Neural cell (in vitro differentiated cells): ENCODE measurements around the gene C2CD2. TPM values are rescaled to one million over a fixed set of nuclear protein-coding genes. Genes with fewer than 3 reads are reported as not detected.

ENCODE experiments used
- H2AFZ ChIP-seq: fragments of 200-600, 300-800 bp; sonication (generic), shearing (Covaris generic); 2 replicates; pipeline ENCODE4 v1.6.0; 2014; ENCODE audit warnings: low read depth, mild to moderate bottlenecking, antibody characterized with exemption, low read length, moderate library complexity
- H3F3A ChIP-seq: fragments of 200-600 bp; shearing (Covaris generic); 2 replicates; pipeline ENCODE4 v1.6.1; 2016; ENCODE audit warnings: mild to moderate bottlenecking, moderate library complexity, mixed read lengths, antibody characterized with exemption, low read length; ENCODE audit not compliant: insufficient read depth, poor library complexity, severe bottlenecking
- H3K27ac ChIP-seq: fragments of 200-600, 300-800 bp; sonication (generic), shearing (Covaris generic); 2 replicates; pipeline ENCODE4 v1.5.1; 2014; ENCODE audit warnings: mild to moderate bottlenecking, low read length, moderate library complexity
- H3K27me3 ChIP-seq: fragments of 300-800, 200-600 bp; sonication (generic), shearing (Covaris generic); 2 replicates; pipeline ENCODE4 v1.6.0; 2014; ENCODE audit warnings: mild to moderate bottlenecking, low read depth, low read length, moderate library complexity; ENCODE audit not compliant: insufficient read depth
- H3K36me3 ChIP-seq: fragments of 300-800, 200-600 bp; sonication (generic), shearing (Covaris generic); 2 replicates; pipeline ENCODE4 v1.5.1; 2014; ENCODE audit warnings: mild to moderate bottlenecking, antibody characterized with exemption, low read length, moderate library complexity; ENCODE audit not compliant: insufficient read depth
- H3K4me2 ChIP-seq: fragments of 300-800, 200-600 bp; sonication (generic), shearing (Covaris generic); 2 replicates; pipeline ENCODE4 v1.6.0; 2014; ENCODE audit warnings: mild to moderate bottlenecking, low read length
- H3K4me3 ChIP-seq: fragments of 300-800, 200-600 bp; sonication (generic), shearing (Covaris generic); 2 replicates; pipeline ENCODE4 v1.5.1; 2014; ENCODE audit warnings: mild to moderate bottlenecking, low read length, moderate library complexity
- H3K79me2 ChIP-seq: fragments of 200-600 bp; shearing (Covaris generic); replicated peaks from 2 replicates; pipeline ENCODE4 v1.6.0; 2014; ENCODE audit warnings: mild to moderate bottlenecking, low read length, moderate library complexity; ENCODE audit not compliant: insufficient read depth
- H3K9ac ChIP-seq: fragments of 300-800, 200-600 bp; sonication (generic), shearing (Covaris generic); 2 replicates; pipeline ENCODE4 v1.6.1; 2016; ENCODE audit warnings: mild to moderate bottlenecking, low read length, mixed read lengths
- H3K9me2 ChIP-seq: fragments of 200-600 bp; shearing (Covaris generic); 2 replicates; pipeline ENCODE4 v1.6.1; 2016; ENCODE audit warnings: mild to moderate bottlenecking, low read length, mixed read lengths; ENCODE audit not compliant: insufficient read depth
- H3K9me3 ChIP-seq: fragments of 200-600, 300-800 bp; sonication (generic), shearing (Covaris generic); 2 replicates; pipeline ENCODE4 v1.6.1; 2016; ENCODE audit warnings: mild to moderate bottlenecking, mixed run types, low read length, moderate library complexity, mixed read lengths
- H4K20me1 ChIP-seq: fragments of 200-600 bp; shearing (Covaris generic); 2 replicates; pipeline ENCODE4 v1.6.1; 2016; ENCODE audit warnings: mild to moderate bottlenecking, mixed run types; ENCODE audit not compliant: insufficient read depth
- EP300 ChIP-seq: fragments of 450-650 bp; conservative IDR thresholded peaks from 2 replicates; pipeline ENCODE4 v1.6.1; 2014; ENCODE audit warnings: antibody characterized with exemption, mild to moderate bottlenecking, moderate library complexity; ENCODE audit not compliant: poor library complexity, severe bottlenecking
- EZH2 ChIP-seq: fragments of 200-600, 300-800 bp; shearing (Covaris generic), sonication (generic); IDR thresholded peaks from 2 replicates; pipeline ENCODE4 v1.6.1; 2014; ENCODE audit warnings: antibody characterized with exemption, low read length, borderline replicate concordance, mild to moderate bottlenecking; ENCODE audit not compliant: insufficient read depth, poor library complexity, severe bottlenecking
- MXI1 ChIP-seq: fragments of 450-650 bp; conservative IDR thresholded peaks from 2 replicates; pipeline ENCODE4 v1.6.1; 2014; ENCODE audit warnings: antibody characterized with exemption, mild to moderate bottlenecking; ENCODE audit not compliant: poor library complexity, severe bottlenecking
- POLR2AphosphoS5 ChIP-seq: IDR thresholded peaks from 2 replicates; pipeline ENCODE4 v1.6.1; 2012
- RAD21 ChIP-seq: fragments of 450-650 bp; conservative IDR thresholded peaks from 2 replicates; pipeline ENCODE4 v1.6.1; 2014; ENCODE audit warnings: antibody characterized with exemption, mild to moderate bottlenecking, moderate library complexity
- SMC3 ChIP-seq: fragments of 450-650 bp; conservative IDR thresholded peaks from 2 replicates; pipeline ENCODE4 v1.6.1; 2014; ENCODE audit warnings: antibody characterized with exemption, mild to moderate bottlenecking, moderate library complexity; ENCODE audit not compliant: poor library complexity
- TAF1 ChIP-seq: IDR thresholded peaks from 2 replicates; pipeline ENCODE4 v1.6.1; 2012; ENCODE audit warnings: low read depth
- polyA plus RNA-seq: library from polyadenylated mRNA; depleted of rRNA; stranded (reverse); fragments of >200 nt; gene quantifications from 2 replicates; pipeline ENCODE4 v1.2.3, GENCODE V29; 2014
- TF ChIP-seq, protein P1 (sequence below): IDR thresholded peaks from 2 replicates; pipeline ENCODE4 v1.6.1; 2012; ENCODE audit warnings: borderline replicate concordance
- TF ChIP-seq, protein P2 (sequence below): fragments of 450-650 bp; IDR thresholded peaks from 2 replicates; pipeline ENCODE4 v1.5.1; 2014; ENCODE audit warnings: antibody characterized with exemption, mild to moderate bottlenecking, moderate library complexity; ENCODE audit not compliant: poor library complexity, severe bottlenecking

C2CD2 gene
- polyA plus RNA-seq, 1 donor from 2014 or later = 0.88 TPM

DNA sequence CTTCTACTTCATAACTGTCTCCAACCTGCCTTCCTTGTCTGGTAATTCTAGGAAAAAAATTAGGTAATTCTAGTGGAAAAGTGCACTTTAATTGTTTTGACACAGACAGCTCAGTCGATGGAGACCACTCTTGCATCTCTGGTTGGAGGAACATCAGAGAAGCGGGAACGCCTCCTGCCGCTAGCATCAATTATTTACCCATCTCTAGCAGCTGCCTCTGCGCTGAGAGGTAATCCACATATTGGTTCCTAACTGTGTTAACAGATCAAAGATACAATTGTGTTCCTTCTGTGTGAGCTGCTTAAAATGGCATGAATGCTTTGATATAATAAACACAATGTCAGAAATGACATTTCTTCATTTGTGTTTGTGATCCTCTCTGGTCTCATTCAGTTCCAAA is 33.3 kb downstream of the C2CD2 start:
- no peaks in the 10 kb centered on the region for H3K9me3 ChIP-seq
- H3K27ac ChIP-seq = peak overlapping the region; percentile 51
- no peak overlapping the region for H3K9ac ChIP-seq
- peak overlapping the region; percentile 29 for H3K4me2 ChIP-seq
- H3K4me3 ChIP-seq = peak overlapping the region; percentile 32
- H3F3A ChIP-seq = no peaks in the 10 kb centered on the region
- no peaks in the 10 kb centered on the region for H3K9me2 ChIP-seq
- no peaks in the 10 kb centered on the region for H3K27me3 ChIP-seq
- no peaks in the 10 kb centered on the region for H3K79me2 ChIP-seq
- H3K36me3 ChIP-seq = no peaks in the 10 kb centered on the region
- TF ChIP-seq, protein P1, sequence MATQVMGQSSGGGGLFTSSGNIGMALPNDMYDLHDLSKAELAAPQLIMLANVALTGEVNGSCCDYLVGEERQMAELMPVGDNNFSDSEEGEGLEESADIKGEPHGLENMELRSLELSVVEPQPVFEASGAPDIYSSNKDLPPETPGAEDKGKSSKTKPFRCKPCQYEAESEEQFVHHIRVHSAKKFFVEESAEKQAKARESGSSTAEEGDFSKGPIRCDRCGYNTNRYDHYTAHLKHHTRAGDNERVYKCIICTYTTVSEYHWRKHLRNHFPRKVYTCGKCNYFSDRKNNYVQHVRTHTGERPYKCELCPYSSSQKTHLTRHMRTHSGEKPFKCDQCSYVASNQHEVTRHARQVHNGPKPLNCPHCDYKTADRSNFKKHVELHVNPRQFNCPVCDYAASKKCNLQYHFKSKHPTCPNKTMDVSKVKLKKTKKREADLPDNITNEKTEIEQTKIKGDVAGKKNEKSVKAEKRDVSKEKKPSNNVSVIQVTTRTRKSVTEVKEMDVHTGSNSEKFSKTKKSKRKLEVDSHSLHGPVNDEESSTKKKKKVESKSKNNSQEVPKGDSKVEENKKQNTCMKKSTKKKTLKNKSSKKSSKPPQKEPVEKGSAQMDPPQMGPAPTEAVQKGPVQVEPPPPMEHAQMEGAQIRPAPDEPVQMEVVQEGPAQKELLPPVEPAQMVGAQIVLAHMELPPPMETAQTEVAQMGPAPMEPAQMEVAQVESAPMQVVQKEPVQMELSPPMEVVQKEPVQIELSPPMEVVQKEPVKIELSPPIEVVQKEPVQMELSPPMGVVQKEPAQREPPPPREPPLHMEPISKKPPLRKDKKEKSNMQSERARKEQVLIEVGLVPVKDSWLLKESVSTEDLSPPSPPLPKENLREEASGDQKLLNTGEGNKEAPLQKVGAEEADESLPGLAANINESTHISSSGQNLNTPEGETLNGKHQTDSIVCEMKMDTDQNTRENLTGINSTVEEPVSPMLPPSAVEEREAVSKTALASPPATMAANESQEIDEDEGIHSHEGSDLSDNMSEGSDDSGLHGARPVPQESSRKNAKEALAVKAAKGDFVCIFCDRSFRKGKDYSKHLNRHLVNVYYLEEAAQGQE = peak; percentile 25
- no peak for TF ChIP-seq MXI1
- peak; percentile 20 for TF ChIP-seq RAD21
- TF ChIP-seq, protein P2, sequence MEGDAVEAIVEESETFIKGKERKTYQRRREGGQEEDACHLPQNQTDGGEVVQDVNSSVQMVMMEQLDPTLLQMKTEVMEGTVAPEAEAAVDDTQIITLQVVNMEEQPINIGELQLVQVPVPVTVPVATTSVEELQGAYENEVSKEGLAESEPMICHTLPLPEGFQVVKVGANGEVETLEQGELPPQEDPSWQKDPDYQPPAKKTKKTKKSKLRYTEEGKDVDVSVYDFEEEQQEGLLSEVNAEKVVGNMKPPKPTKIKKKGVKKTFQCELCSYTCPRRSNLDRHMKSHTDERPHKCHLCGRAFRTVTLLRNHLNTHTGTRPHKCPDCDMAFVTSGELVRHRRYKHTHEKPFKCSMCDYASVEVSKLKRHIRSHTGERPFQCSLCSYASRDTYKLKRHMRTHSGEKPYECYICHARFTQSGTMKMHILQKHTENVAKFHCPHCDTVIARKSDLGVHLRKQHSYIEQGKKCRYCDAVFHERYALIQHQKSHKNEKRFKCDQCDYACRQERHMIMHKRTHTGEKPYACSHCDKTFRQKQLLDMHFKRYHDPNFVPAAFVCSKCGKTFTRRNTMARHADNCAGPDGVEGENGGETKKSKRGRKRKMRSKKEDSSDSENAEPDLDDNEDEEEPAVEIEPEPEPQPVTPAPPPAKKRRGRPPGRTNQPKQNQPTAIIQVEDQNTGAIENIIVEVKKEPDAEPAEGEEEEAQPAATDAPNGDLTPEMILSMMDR = no peak
- peak; percentile 15 for TF ChIP-seq SMC3
- no peak for TF ChIP-seq EZH2
- TF ChIP-seq TAF1 = no peak
- TF ChIP-seq EP300 = no peak
- TF ChIP-seq POLR2AphosphoS5 = peak; percentile 80
- H4K20me1 ChIP-seq = no peaks in the 10 kb centered on the region
- no peak overlapping the region for H2AFZ ChIP-seq

DNA sequence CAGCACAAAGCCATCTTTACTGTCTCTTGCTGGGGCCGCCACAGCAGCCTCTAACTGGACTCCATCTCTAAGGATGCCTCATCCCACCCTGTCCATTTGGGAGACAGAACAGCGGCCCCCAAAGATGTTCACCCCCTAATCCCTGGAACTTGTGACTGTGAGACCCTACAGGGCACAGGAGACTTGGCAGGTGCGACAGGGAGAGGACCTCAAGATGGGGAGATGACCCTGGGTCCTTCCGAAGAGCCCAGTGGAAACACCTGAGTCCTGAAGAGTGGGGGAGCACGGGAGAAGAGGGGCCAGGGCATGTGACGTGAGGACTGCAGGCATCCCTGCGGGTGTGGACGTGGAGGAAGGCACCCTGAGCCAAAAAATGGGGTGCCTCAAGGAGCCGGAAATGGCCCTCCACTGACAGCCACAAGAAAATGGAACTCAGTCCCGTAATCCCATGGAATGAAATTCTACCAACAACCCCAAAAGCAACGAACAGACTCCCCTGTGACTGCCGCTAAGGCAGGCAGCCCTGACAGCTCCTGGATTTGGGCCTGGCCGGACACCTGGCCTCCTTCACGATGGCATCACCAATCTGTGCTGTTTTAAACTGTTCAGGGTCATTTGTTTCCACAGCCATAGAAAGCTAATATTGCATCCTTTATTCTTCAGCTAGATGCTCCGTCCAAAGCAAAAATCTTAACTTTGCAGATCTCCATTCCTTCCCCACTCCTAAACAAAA is 34.0 kb downstream of the C2CD2 start:
- H2AFZ ChIP-seq = no peak overlapping the region
- no peaks in the 10 kb centered on the region for H3K9me3 ChIP-seq
- H3K4me3 ChIP-seq = peak overlapping the region; percentile 32
- H3K36me3 ChIP-seq = no peaks in the 10 kb centered on the region
- H3K4me2 ChIP-seq = peak overlapping the region; percentile 29
- no peaks in the 10 kb centered on the region for H3K27me3 ChIP-seq
- no peaks in the 10 kb centered on the region for H3K9me2 ChIP-seq
- no peaks in the 10 kb centered on the region for H3K79me2 ChIP-seq
- H3F3A ChIP-seq = no peaks in the 10 kb centered on the region
- H4K20me1 ChIP-seq = no peaks in the 10 kb centered on the region
- TF ChIP-seq EZH2 = no peak
- no peak for TF ChIP-seq MXI1
- no peak for TF ChIP-seq SMC3
- no peak for TF ChIP-seq EP300
- TF ChIP-seq, protein P2 = no peak
- TF ChIP-seq, protein P1 = no peak
- no peak for TF ChIP-seq TAF1
- no peak for TF ChIP-seq RAD21
- TF ChIP-seq POLR2AphosphoS5 = no peak
- H3K27ac ChIP-seq = peak overlapping the region; percentile 51
- H3K9ac ChIP-seq = peak overlapping the region; percentile 22
